VCaP (cell line): ENCODE results near the gene TRIO.

Experiments used
- H3K27ac ChIP-seq: fragments of 450-650 bp; 2 replicates; pipeline ENCODE4 v1.5.1; 2017
- TF ChIP-seq, protein P1 (sequence below): fragments of 450-650 bp; conservative IDR thresholded peaks from 2 replicates; pipeline ENCODE4 v1.5.1; 2017; ENCODE audit warnings: mild to moderate bottlenecking, moderate library complexity

The TRIO gene

DNA sequence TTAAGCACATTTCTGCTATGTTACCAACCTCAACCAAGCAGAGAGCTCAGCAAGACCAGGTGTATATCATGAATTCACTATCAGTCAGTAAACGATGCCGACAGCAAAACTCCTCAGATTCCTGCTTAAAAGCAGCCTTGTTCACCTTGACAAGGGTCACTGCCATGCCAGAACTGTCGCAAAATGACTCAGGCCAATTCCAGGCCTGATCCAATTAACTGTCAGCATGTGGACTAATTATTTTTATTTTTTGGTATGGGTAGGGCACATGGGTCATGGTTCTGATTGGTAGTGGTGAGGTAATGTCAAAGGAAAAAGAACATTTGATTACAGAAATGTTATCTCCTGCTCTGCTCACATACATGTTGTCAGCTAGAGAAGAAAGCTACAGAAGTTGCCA lies 224.2 kb downstream of the TRIO start:
- TF ChIP-seq, protein P1, sequence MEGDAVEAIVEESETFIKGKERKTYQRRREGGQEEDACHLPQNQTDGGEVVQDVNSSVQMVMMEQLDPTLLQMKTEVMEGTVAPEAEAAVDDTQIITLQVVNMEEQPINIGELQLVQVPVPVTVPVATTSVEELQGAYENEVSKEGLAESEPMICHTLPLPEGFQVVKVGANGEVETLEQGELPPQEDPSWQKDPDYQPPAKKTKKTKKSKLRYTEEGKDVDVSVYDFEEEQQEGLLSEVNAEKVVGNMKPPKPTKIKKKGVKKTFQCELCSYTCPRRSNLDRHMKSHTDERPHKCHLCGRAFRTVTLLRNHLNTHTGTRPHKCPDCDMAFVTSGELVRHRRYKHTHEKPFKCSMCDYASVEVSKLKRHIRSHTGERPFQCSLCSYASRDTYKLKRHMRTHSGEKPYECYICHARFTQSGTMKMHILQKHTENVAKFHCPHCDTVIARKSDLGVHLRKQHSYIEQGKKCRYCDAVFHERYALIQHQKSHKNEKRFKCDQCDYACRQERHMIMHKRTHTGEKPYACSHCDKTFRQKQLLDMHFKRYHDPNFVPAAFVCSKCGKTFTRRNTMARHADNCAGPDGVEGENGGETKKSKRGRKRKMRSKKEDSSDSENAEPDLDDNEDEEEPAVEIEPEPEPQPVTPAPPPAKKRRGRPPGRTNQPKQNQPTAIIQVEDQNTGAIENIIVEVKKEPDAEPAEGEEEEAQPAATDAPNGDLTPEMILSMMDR: no peak
- no peak overlapping the region for H3K27ac ChIP-seq

DNA sequence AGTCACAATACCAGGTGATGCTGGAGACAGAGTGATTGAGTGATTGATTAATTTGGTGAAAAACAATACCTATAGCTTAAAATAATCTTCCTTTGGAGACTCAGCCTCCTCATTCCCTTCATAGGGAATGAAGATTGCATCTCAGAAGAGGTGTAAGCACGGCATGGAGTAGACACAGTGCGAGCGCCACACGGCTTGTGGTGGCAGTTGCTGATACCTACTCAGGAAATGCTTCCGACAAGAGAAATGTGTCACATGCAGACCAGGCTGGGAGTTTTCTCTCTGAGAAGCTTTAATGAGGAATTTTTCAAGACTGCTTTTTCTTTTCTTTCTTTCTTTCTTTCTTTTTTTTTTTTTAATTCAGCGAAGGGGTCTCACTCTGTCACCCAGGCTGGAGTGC lies 226.6 kb downstream of the TRIO start:
- H3K27ac ChIP-seq: no peak overlapping the region
- TF ChIP-seq, protein P1: no peak

DNA sequence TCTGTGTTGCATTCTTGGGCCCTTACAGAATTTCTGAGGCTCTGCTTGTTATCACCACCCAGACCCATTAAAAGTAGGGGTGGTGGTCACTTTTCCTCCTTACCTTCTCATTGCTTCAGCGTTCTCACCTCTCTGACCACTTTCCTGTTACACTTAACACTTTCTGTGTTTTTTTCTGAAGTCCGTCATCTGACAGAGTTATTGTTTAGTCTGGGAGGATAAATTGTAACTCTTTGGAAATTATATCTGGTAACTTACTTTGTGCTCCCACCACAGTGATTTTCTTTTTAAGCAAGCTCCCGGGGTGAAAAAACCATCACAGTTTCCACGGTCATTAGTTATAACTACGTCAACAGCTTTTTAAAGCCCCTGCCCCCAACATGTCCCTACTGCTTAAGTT lies 227.2 kb downstream of the TRIO start:
- H3K27ac ChIP-seq: no peak overlapping the region
- TF ChIP-seq, protein P1: no peak

DNA sequence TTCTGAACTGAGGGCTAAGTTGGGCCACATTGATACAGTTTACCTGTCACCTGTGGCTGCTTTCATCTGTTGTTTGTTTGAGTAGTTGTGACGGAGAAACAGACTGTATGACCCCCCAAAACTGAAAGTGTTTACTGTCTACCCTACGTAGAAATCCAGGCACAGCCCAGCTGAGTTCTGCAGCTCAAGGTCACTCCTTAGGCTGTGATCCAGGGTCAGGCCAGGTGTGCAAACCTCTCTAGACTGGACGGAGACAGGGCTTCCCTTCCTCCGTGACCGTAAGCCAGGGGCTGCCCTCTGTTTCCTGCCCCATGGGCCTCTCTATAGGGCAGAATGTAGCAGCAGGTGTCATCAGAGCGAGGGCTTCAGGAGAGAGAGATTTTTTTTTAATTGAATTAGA lies 230.5 kb downstream of the TRIO start:
- TF ChIP-seq, protein P1: no peak
- peak overlapping the region; percentile 37; the same call in 1 of the 2 replicates for H3K27ac ChIP-seq

DNA sequence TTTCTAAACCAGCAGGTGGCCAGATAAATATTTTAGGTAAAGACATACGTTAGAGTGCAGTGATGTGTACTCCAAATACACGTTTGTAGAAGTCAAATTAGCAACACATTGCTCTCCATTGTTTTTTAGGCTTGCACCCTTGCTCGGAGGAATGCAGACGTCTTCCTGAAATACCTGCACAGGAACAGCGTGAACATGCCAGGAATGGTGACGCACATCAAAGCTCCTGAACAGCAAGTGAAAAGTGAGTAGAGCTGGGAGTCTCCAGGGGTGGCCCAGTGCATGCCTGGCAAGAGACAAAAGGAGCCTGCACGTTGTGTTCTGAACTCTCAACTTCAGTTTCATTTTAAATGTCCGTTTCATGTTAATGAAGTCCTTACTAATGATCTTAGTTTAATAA lies 231.0 kb downstream of the TRIO start:
- peak overlapping the region; percentile 37; the same call in 1 of the 2 replicates for H3K27ac ChIP-seq
- TF ChIP-seq, protein P1: no peak

DNA sequence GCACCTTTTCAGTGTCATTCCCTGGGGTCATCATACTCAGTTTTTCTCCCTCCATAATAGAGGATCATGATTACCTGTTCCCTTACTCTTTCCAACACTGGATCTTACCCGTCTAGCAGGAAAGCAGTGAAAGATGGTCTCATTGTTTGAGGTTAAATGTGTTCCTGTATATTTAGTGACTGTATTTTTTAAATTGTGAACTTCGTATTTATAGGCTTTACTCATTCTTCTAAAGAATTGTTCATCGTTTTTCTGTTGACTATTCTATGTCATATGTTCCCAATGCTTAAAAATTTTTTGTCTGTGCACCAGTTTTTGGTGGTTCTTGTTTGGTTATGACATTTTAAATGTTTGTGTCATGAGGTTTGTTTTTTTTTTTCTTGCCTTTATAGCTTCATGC lies 233.6 kb downstream of the TRIO start:
- H3K27ac ChIP-seq: no peak overlapping the region
- TF ChIP-seq, protein P1: no peak

DNA sequence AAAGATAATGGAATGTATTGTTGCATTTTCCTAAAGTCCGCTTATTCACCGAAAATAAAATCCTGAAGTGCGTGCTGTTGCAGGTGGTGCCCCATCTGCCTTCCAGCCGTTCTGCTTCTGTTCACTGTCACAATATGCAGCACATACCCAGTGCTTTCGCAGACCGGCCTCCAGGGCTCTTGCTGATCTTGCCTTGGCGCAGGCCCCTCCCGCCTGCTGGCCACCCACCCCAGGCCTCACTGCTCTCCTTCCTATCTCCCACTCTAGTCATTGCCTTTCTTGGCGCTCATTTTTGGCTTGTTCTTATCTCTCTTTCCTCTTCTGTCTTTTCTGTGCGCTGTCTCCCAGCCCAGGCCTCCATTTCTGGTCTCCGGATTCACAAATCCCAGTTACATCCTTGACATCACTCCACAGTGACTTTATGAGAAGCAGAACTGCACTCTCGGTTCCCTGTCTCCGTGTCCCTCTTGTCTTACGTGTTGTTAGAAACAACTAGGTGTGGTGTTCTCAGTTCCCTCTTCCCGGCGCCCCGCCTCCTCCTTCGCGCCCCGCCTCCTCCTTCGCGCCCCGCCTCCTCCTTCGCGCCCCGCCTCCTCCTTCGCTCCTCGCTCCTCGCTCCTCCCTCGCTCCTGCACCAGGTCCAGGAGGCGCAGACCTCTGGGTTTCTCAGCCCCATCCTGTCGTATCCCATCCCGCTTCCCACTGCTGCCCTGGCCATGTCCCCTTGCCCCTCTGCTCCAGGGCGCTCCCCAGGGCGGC lies 236.8 kb downstream of the TRIO start:
- H3K27ac ChIP-seq: no peak overlapping the region
- TF ChIP-seq, protein P1: no peak
